Measurements from ENCODE around the gene CKS2. TPM values are rescaled to one million over a fixed set of nuclear protein-coding genes. Genes with fewer than 3 reads are reported as not detected.
A peak's percentile ranks its signal among the peaks of the same experiment; 100 is the strongest.

The CKS2 gene
- total and polyA plus RNA-seq, 7 donors: 3.6 to 170 (median 14.4) TPM

GRCh38 chr9:89319015-89319905 is 8.3 kb downstream of the CKS2 start:
- ATAC-seq (no peak), DNase-seq (no peak)
- Histone ChIP-seq H3K27ac (peak overlapping the region; percentile 100), H3K9me3 (no peaks in the 10 kb centered on the region), H3K36me3 (ENCODE audit: insufficient read depth in 1 of 2, low read depth in 1 of 2) (peaks cover 0 to 42% of the 10 kb centered on the region in 2 donors), H3K27me3 (ENCODE audit: insufficient read depth in 3 of 3, low read length in 2 of 3) (no peaks in the 10 kb centered on the region), H3K4me3 (peak overlapping the region; percentile 93), H3K4me1 (peaks cover 52% of the 10 kb centered on the region)
- 1 to 3% (median 2%) methylated on average over 13 of the region's 13 CpGs for WGBS, 3 donors
- no peak for TF ChIP-seq CTCF (IDR thresholded peaks at IDR 0.05)
- intact Hi-C loops (cut with DNase I): loop anchor here in 1 of 2 donors (2.0 kb wide), 1 partner anchor 230 kb away; no protein-coding TSS in a partner anchor

GRCh38 chr9:89323390-89323789 is 12.4 kb downstream of the CKS2 start:
- 38 to 46% (median 43%) methylated on average over 4 of the region's 4 CpGs for WGBS, 3 donors

GRCh38 chr9:89325733-89326132 is 14.7 kb downstream of the CKS2 start:
- no peak overlapping the region for H3K4me3 ChIP-seq
- no peaks in the 10 kb centered on the region for H3K27me3 ChIP-seq (ENCODE audit: insufficient read depth in 3 of 3, low read length in 2 of 3)
- no peak for DNase-seq
- no peak for TF ChIP-seq CTCF (IDR thresholded peaks at IDR 0.05)
- intact Hi-C loops (cut with DNase I): loop anchor here in 1 of 2 donors (10.0 kb wide), 1 partner anchor 219 kb away; no protein-coding TSS in a partner anchor
- no peak overlapping the region for H3K27ac ChIP-seq
- peaks cover 12 to 66% of the 10 kb centered on the region in 2 donors for H3K36me3 ChIP-seq (ENCODE audit: insufficient read depth in 1 of 2, low read depth in 1 of 2)
- ATAC-seq: no peak
- H3K9me3 ChIP-seq: no peaks in the 10 kb centered on the region
- 83 to 86% (median 85%) methylated on average over 3 of the region's 3 CpGs for WGBS, 3 donors
- H3K4me1 ChIP-seq: peaks cover 42% of the 10 kb centered on the region

More at GRCh38 chr9:89323390-89323789, 12.4 kb downstream of the CKS2 start:
- Histone ChIP-seq H3K36me3 (ENCODE audit: insufficient read depth in 1 of 2, low read depth in 1 of 2) (peaks cover 8 to 54% of the 10 kb centered on the region in 2 donors), H3K4me3 (no peak overlapping the region), H3K27me3 (ENCODE audit: insufficient read depth in 3 of 3, low read length in 2 of 3) (no peaks in the 10 kb centered on the region), H3K4me1 (peaks cover 56% of the 10 kb centered on the region), H3K27ac (peak overlapping the region; percentile 47), H3K9me3 (no peaks in the 10 kb centered on the region)
- DNase-seq (no peak), ATAC-seq (no peak)
- intact Hi-C loops (cut with DNase I): loop anchor here in 1 of 2 donors (10.0 kb wide), 1 partner anchor 221 kb away; no protein-coding TSS in a partner anchor
- no peak for TF ChIP-seq CTCF (IDR thresholded peaks at IDR 0.05)

- no peak for DNase-seq
- Histone ChIP-seq H3K36me3 (ENCODE audit: insufficient read depth in 1 of 2, low read depth in 1 of 2) (peaks cover 15 to 81% of the 10 kb centered on the region in 2 donors), H3K9me3 (no peaks in the 10 kb centered on the region), H3K4me3 (no peak overlapping the region), H3K27ac (no peak overlapping the region), H3K4me1 (peaks cover 20% of the 10 kb centered on the region), H3K27me3 (ENCODE audit: insufficient read depth in 3 of 3, low read length in 2 of 3) (no peaks in the 10 kb centered on the region)
- intact Hi-C loops (cut with DNase I): loop anchor here in 1 of 2 donors (10.0 kb wide), 1 partner anchor 217 kb away; no protein-coding TSS in a partner anchor
- no peak for ATAC-seq
- 91 to 93% (median 92%) methylated on average over 8 of the region's 8 CpGs for WGBS, 3 donors
- no peak for TF ChIP-seq CTCF (IDR thresholded peaks at IDR 0.05)
Measured at GRCh38 chr9:89328064-89328463, 17.1 kb downstream of the CKS2 start.

All from psoas muscle (tissue), 8 donors.